Stimulated activated CD4-positive, alpha-beta T cell treated with anti-CD3 and anti-CD28 coated beads, Interleukin-4, amount 100 ng/mL, for 24 hours (primary cell): ENCODE results near the gene CLCN3.
"Not testable (repeated sequence)": the region's sequence is repeated elsewhere in the genome, so short reads cannot be mapped to it uniquely, and the experiment has no call there.

Source experiments
- DNase-seq: peaks from one replicate; pipeline ENCODE4 v3.0.0-alpha.2; 2020

The CLCN3 gene

GRCh38 chr4:169716677-169717076 is 96.3 kb downstream of the CLCN3 start:
- no peak for DNase-seq

GRCh38 chr4:169720529-169720928 is 100.2 kb downstream of the CLCN3 start:
- no peak for DNase-seq

GRCh38 chr4:169723207-169723965 is 103.0 kb downstream of the CLCN3 start:
- no peak for DNase-seq

DNA sequence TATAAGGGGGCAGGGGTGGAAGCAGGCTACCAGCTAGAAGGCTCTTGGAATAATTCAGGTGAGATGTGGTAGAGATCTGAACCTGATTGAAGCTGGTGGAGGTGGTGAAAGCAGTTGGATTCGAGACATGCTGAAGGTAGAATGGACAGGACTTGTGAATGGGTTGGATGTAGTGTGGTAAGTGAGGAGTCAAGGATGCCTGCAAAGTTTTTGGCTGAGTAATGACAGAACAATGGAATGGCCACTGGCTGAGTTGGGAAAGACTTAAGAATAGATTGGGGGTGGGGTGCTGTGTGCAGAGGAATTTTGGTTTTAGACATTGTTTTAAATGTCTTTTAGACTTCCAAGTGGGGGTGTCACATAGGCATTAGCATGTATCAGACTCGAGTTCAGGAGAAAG is 103.9 kb downstream of the CLCN3 start:
- DNase-seq: no peak

DNA sequence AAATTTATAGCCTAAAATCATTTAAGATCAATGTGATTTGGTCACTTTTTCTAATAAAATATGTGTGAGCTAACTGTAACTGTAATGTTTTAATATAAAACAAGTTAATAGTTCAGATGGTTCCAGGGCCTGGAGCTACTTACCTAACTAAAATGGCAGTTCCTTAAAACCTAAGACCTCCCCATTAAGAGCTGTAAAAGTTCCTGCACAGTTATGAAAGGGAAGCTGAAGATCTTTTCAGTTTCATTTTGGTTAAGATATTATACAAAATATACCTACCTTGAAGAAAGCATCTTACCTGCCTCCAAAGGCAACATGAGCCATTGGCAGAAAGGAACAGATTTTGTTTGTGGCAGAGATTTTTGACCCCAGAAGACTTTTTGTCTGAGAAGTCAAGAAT is 107.2 kb downstream of the CLCN3 start:
- DNase-seq: no peak

DNA sequence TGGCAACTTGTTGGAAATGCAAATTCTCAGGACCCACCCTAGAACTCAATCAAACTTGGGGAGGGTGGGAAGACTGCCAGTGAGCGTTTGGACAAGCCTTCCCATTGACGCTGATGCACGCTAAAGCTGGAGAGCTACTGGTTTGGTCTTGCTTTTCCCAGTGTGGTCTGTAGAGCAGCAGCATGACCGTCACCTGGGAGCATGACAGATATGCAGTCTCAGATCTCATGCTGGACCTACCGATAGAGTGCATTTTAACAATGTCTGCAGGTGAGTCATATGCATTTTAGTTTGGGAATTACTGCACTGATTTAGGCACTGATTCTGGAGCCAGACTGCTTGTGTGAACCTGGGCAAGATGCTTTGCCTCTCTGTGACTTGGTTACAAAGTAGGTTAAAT is 110.2 kb downstream of the CLCN3 start:
- no peak for DNase-seq

GRCh38 chr4:169738604-169739003 is 118.2 kb downstream of the CLCN3 start:
- not testable (repeated sequence) for DNase-seq

DNA sequence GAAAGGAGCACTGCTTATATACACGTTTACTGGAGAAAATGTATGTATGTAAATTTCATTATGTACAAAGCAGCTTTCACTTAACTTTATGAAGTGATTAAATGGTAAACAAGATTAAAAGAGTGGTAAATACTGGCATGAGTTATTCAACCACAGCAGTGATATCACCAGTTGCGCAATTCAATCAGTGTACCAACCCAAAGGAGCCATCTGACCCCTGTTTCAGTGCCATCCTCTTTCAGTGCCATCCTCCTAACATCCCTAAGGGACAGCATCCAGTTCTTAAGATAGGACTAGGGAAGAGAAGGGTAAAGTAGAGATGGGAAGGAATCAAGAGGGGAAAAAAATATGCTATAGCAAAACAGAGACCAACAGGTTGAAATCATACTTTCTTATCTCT is 121.2 kb downstream of the CLCN3 start:
- DNase-seq: no peak

DNA sequence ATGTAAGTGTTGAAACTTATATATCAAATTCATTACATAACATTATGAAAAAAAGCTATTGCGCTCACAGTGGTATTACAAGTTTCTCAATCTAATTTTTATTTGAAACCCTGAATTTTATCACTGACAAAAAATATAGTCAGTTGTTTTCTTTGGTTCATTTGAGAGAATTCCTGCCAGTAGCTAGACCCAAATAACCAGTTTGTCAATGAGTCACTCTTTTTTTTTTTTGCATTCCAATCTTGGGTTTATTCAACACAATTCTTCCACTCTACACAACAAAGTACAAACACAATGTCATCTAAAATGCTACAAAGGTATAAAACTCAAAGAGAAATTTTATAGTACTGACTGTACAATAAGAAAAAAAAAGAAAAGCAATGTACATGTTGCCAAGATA is 124.2 kb downstream of the CLCN3 start:
- DNase-seq: no peak

- DNase-seq: no peak
Observed at GRCh38 chr4:169745291-169745690, 124.9 kb downstream of the CLCN3 start.

GRCh38 chr4:169756971-169757574 is 136.7 kb downstream of the CLCN3 start:
- DNase-seq: no peak

DNA sequence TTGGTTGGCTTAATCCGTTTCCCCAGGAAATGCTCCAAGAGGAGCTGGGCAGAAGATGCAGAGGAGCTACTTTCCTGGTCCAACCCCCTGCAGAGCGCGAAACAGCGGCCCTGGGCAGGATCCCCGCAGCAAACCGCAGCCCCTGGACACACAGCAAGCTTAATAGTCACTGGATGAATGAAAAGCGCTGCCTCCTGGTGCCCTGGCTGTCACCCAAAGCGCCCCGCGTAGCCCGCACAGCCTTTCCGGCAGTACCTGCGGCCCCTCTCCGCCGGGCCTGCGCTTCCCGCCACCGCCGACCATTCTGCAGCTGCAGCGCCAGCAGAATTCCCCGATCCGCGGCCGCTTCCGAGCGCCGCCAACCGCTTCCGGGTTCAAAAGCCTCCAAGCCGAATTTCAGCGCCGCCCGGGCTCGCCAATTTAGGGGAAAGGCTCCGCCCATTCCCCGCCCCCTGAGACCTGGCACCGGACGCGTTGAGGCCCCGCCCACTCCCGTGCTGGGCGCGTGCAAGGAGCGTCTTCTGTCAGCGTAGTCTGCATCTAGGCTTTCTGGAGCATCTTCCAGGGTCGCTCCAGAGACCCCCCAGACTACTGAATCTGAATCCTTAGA is 137.3 kb downstream of the CLCN3 start, which contains the start of gene HPF1:
Gene HPF1 (minus strand): TSS at position 370 of the 610 bp plus-strand sequence. CDS start 67 bp downstream, at position 303.
- peak; percentile 95 for DNase-seq

- DNase-seq: no peak
Observed at GRCh38 chr4:169758401-169758962, 138.1 kb downstream of the CLCN3 start.

DNA sequence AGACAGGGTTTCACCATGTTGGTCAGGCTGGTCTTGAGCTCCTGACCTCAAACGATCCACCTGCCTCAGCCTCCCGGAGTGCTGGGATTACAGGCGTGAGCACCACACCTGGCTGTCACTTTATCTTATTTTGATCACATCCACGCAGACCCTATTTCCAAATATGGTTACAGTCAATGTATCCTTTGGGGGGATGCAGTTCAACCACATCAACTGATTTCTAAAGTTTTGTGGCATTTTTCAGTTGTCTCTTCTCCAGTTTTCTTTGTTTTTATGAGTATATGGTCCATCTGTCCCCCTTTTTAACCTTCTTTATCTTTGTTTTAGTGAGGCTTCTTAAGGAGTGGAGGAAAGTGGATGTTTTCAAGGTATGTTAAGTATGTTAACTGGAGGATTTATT is 141.5 kb downstream of the CLCN3 start:
- DNase-seq: no peak

- DNase-seq: no peak
Observed at GRCh38 chr4:169765835-169766234, 145.5 kb downstream of the CLCN3 start.

DNA sequence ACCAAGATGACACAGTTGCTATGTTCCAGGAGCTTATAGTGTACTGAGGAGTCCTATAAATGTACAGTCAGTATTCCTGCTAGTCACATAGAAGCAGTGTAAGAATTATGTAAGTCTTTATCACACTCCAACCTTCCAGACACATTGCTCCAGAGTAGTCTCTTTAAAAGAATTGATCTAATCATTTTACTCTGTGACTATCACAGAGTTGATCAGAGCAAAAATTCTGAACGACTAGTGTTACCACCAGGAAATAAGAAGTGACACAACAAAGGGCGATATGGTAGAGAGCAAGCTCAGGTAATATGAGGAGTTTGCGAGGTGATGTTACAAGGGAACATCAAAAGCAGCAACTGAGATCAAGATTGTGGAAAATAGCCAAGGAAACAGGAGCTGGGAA is 146.4 kb downstream of the CLCN3 start:
- DNase-seq: no peak

GRCh38 chr4:169768385-169768784 is 148.0 kb downstream of the CLCN3 start:
- no peak for DNase-seq

DNA sequence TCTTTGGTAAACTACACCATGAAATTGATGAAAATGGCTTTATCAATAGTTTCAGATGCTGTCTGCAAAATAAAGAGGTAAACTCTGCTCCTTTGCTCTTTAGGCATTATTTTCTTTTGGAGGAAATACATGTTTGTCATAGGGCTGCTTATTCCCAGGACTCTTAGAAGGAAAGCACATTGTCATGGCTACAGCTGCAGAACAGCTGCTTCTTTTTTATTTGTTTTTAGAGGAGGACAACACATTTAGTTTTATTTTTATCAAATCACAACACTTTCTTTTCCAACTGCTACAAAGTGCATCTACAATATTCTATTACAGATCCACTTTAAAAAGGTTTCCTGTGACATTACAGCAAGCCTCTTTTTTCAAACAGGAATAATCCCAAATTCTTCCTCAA is 150.0 kb downstream of the CLCN3 start:
- DNase-seq: no peak

- DNase-seq: not testable (repeated sequence)
Observed at GRCh38 chr4:169771556-169772080, 151.2 kb downstream of the CLCN3 start.
